ENCODE data around the gene C15orf61. TPM values are rescaled to one million over a fixed set of nuclear protein-coding genes. Genes with fewer than 3 reads are reported as not detected.
A peak's percentile ranks its signal among the peaks of the same experiment; 100 is the strongest.

The C15orf61 gene
- 1 to 10 TPM; 3.5 to 3.8 TPM for total RNA-seq

DNA sequence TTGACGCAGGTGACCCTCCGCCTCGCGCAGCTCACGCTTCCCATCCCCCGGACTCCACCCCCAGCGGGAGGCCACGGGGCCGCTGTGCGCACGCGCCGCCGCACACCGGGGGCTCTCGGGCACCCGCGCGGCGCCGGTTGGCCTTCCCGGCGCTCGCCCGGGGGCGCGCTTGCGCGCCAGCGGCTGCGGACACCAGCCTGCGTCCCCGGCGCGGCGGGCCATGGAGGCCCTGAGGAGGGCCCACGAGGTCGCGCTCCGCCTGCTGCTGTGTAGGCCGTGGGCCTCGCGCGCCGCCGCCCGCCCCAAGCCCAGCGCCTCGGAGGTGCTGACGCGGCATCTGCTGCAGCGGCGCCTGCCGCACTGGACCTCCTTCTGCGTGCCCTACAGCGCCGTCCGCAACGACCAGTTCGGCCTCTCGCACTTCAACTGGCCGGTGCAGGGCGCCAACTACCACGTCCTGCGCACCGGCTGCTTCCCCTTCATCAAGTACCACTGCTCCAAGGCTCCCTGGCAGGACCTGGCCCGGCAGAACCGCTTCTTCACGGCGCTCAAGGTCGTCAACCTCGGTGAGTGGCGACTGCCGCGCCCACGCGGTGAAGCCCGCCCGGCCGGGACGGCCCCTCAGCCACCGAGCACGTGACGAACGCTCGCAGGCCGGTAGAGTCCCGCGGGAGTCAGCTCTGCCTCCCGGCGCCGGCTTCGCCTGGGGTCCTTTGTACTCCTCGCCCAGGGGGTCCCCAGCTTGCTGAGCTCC, at the start of gene C15orf61:
Gene C15orf61, plus strand, starts transcription at position 103 of the 754 bp plus-strand sequence. Its CDS starts 118 bp downstream, at position 221.
- Mint-ChIP-seq H3K27me3 (no peaks in the 10 kb centered on the region), H3K4me3 (peak within 1 kb of the TSS; percentile 94), H3K4me1 (peaks cover 25% of the 10 kb centered on the region), H3K9me3 (ENCODE audit: low read depth) (no peaks in the 10 kb centered on the region), H3K27ac (peak within 1 kb of the TSS; percentile 91), H3K36me3 (peaks cover 3% of the 10 kb centered on the region)
- peak; percentile 87 for ATAC-seq
- peak; percentile 89 for DNase-seq
- CTCF ChIA-PET: interaction anchor here (1.2 to 1.5 kb wide), 4 partner anchors 10 to 574 kb away, joined by 3 to 4 read pairs (median 3); no protein-coding TSS in a partner anchor

DNA sequence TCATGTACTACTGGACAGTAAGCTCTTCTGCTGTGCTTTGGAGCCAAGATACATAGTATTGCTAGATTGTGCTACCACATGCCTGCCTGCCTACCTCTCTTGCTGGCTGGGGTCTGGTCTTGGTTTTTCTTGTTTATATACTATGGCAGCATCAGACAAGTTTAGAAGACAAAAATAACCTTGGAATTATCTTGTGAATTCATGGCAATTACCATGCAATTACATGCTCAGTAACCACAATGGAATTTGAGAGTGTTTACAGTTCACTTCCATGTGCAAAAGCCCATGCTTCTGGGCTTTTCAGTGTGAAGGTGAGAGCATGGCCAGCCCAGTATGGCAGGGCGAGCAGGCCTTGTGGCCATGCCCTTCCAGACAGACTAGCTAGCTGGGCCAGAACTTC, 48.0 kb upstream of the C15orf61 start:
- CTCF ChIA-PET: interaction anchor here (1.1 kb wide), 1 partner anchor 363 kb away, joined by 3 read pairs; no protein-coding TSS in a partner anchor
- Mint-ChIP-seq H3K9me3 (ENCODE audit: low read depth) (no peaks in the 10 kb centered on the region), H3K4me1 (no peaks in the 10 kb centered on the region), H3K27ac (no peak overlapping the region), H3K27me3 (no peaks in the 10 kb centered on the region), H3K36me3 (no peaks in the 10 kb centered on the region), H3K4me3 (no peak overlapping the region)
- no peak for ATAC-seq
- no peak for DNase-seq

DNA sequence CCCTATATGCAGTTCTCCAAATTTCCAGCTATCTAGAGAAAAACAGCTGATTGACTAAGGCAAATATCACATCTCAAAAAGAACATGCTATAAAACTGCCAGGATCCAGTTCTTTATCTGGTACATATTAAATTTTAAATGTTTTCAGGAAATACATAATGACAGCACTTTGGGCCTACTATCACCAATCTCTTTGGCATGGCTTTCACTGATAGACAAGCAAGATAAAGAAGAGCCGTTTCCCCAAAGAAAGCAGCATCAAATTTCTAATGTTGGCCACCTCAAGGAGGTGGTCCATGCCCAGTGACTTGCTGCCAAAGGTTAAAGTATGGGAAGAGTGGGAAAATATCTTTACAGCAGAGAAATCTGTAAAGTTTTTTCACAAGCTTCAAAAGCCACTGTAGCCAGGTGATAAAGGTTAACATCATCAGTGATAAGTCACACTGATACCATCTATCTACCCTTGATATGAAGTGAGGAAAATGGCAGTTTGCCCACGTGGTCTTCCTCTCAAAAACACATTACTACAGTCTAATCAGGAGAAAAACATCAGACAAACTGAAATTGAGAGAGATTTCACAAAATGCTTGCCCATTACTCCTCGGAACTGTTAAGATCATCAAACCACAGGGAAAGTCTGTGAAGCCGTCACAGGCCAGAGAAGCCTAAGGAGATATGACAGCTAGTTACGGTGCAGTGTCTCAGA, 46.4 kb upstream of the C15orf61 start:
- Mint-ChIP-seq H3K4me3 (no peak overlapping the region), H3K4me1 (no peaks in the 10 kb centered on the region), H3K27ac (no peak overlapping the region), H3K27me3 (peaks cover 3% of the 10 kb centered on the region), H3K36me3 (no peaks in the 10 kb centered on the region), H3K9me3 (ENCODE audit: low read depth) (no peaks in the 10 kb centered on the region)
- ATAC-seq: no peak
- DNase-seq: no peak
- CTCF ChIA-PET: no interaction called here

DNA sequence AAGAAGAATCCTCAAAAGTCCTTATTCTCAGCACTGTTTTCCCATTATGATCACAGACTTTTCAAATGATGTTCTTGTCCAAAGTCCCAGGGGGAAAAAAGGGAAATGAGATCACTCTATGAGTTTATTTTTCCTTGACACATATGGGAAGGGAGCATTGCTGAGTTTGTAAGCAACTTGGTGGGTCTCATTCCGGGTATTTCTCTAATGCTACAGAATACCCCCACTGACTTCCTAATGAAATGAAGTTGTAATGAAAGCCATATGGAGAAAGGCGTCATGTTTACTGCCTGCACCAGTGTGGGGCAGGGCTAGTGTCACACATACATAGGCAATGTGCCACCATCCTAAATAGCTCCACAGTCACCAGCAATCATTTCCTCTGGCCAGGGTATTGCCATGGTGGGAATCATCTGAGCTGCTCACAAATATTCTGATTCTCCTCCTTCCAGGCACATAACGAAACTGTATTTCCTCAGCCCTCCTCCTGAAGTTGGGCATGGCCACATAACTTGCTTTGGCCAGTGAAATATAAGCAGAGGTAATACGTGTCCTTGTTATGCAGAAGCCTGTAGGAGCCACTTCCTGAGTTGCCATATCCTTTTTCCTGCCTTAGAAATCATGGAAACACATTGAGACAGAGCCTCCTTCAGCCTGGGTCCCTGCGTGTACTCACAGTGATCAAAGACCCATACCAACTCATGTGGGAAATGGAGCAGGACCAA, 41.0 kb upstream of the C15orf61 start:
- H3K27ac Mint-ChIP-seq: no peak overlapping the region
- DNase-seq (no peak), ATAC-seq (no peak)
- H3K4me1 Mint-ChIP-seq: peaks cover 2% of the 10 kb centered on the region
- no peaks in the 10 kb centered on the region for H3K9me3 Mint-ChIP-seq (ENCODE audit: low read depth)
- CTCF ChIA-PET: no interaction called here
- peaks cover 6% of the 10 kb centered on the region for H3K27me3 Mint-ChIP-seq
- H3K36me3 Mint-ChIP-seq: no peaks in the 10 kb centered on the region
- H3K4me3 Mint-ChIP-seq: no peak overlapping the region

GRCh38 chr15:67480741-67481140, 40.2 kb upstream of the C15orf61 start:
- Mint-ChIP-seq H3K9me3 (ENCODE audit: low read depth) (no peaks in the 10 kb centered on the region), H3K4me1 (peaks cover 2% of the 10 kb centered on the region), H3K27me3 (peaks cover 6% of the 10 kb centered on the region), H3K4me3 (no peak overlapping the region), H3K27ac (no peak overlapping the region), H3K36me3 (no peaks in the 10 kb centered on the region)
- DNase-seq (no peak), ATAC-seq (no peak)
- CTCF ChIA-PET: no interaction called here

DNA sequence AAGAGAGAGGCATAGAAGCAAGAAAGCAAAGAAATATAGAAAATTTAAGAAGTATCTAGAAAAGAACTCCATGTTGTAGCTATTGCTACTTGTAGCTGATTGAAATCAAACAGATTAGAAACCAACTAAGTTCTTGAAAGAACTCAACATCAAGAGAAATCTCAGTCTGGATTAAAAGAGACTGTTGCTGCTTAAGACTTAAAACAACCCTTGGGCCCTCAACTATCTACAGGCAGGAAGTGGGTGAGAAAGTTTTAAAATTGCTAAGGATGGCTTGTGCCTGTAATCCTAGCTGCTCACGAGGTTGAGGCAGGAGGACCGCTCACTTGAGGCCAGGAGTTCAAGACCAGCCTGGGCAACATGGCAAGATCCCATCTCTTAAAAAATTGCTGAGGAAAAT, 39.3 kb upstream of the C15orf61 start:
- no peak overlapping the region for H3K27ac Mint-ChIP-seq
- H3K36me3 Mint-ChIP-seq: no peaks in the 10 kb centered on the region
- peaks cover 2% of the 10 kb centered on the region for H3K4me1 Mint-ChIP-seq
- H3K27me3 Mint-ChIP-seq: peaks cover 6% of the 10 kb centered on the region
- H3K4me3 Mint-ChIP-seq: no peak overlapping the region
- CTCF ChIA-PET: no interaction called here
- no peaks in the 10 kb centered on the region for H3K9me3 Mint-ChIP-seq (ENCODE audit: low read depth)
- ATAC-seq (no peak), DNase-seq (no peak)

DNA sequence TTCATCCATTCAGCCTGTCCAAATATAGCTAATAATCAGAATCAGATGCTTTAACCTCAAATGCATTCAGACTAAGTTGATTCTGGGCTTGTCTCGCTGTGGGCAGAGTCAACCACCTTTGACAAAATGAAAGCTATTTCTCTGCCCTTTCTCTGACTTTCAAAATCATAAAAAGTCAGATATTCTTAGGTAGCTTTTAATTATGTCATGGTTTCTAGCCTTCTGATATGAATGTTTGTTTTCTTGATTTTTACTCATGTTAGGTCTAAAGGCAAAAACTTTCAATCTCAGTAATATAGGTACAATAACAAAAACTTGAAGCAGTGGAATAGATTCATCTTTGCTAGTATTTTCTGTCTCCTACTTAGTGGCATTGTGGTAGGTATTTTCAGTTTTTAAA, 25.3 kb upstream of the C15orf61 start:
- Mint-ChIP-seq H3K4me1 (peaks cover 10% of the 10 kb centered on the region), H3K4me3 (no peak overlapping the region), H3K9me3 (ENCODE audit: low read depth) (no peaks in the 10 kb centered on the region), H3K27ac (no peak overlapping the region), H3K27me3 (no peaks in the 10 kb centered on the region), H3K36me3 (no peaks in the 10 kb centered on the region)
- DNase-seq (no peak), ATAC-seq (no peak)
- CTCF ChIA-PET: interaction anchor here (0.6 to 1.3 kb wide), 3 partner anchors 28 to 340 kb away, joined by 3 to 5 read pairs (median 3); no protein-coding TSS in a partner anchor

- Mint-ChIP-seq H3K27ac (no peak overlapping the region), H3K9me3 (ENCODE audit: low read depth) (no peaks in the 10 kb centered on the region), H3K27me3 (no peaks in the 10 kb centered on the region), H3K4me1 (peaks cover 7% of the 10 kb centered on the region), H3K36me3 (no peaks in the 10 kb centered on the region), H3K4me3 (no peak overlapping the region)
- DNase-seq: no peak
- CTCF ChIA-PET: interaction anchor here (1.0 to 2.5 kb wide), 6 partner anchors 18 to 336 kb away, joined by 3 to 16 read pairs (median 3); no protein-coding TSS in a partner anchor
- no peak for ATAC-seq
Observed at GRCh38 chr15:67501177-67501835, 19.6 kb upstream of the C15orf61 start.

DNA sequence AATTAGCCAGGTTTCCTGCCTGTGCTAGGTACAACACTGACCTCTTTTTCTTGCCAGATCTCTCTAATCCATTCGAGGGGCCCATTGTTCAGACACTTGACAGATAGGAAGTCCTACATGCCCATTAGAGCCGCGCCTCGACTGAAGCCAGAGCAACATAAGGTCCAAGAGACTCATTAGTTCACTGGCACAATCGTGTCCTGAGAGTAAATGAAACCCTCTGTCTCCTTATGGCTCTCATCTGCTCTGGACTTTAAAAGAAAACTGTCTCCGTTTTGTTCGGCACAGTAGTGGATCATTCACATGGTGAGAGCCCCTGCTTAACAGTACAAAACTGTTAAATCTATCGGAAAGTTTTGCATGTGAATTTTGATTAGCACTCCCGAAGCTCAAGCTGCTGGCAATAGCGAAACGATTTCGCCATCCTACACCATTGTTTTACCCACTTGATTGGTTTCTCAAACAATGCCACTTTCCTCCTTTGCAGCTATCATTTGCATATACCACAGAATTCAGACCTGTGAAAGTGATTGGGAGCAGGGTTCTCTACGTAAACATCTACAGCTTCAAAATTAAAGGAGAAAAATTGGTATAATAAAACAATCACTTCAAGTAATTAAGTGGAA, 19.0 kb upstream of the C15orf61 start:
- H3K9me3 Mint-ChIP-seq (ENCODE audit: low read depth): no peaks in the 10 kb centered on the region
- H3K27ac Mint-ChIP-seq: no peak overlapping the region
- CTCF ChIA-PET: interaction anchor here (1.0 to 2.5 kb wide), 5 partner anchors 18 to 335 kb away, joined by 3 to 16 read pairs (median 3); no protein-coding TSS in a partner anchor
- H3K36me3 Mint-ChIP-seq: no peaks in the 10 kb centered on the region
- no peak overlapping the region for H3K4me3 Mint-ChIP-seq
- ATAC-seq (no peak), DNase-seq (no peak)
- H3K27me3 Mint-ChIP-seq: no peaks in the 10 kb centered on the region
- H3K4me1 Mint-ChIP-seq: peaks cover 7% of the 10 kb centered on the region

DNA sequence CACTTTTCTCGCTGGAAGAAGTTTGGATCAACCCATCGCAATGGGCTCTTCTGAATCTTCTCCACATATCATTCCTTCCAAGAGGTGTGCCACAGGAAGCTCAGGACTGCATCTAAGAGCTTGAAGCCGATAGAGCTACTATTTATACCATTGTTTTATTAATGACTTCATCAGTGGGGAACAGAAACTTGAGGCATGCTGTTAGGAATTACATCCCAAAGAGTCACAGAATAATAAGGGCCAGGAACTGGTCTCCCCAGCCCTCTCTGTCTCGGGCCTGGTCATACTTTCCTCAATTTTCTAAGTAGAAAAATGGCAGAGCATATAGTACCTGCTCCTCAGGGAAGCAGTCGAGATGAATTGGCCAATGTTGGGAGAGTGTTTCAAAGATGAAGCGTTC, 16.9 kb upstream of the C15orf61 start:
- peaks cover 7% of the 10 kb centered on the region for H3K4me1 Mint-ChIP-seq
- no peak overlapping the region for H3K27ac Mint-ChIP-seq
- ATAC-seq (no peak), DNase-seq (no peak)
- CTCF ChIA-PET: interaction anchor here (0.8 kb wide), 1 partner anchor 22 kb away, joined by 3 read pairs; no protein-coding TSS in a partner anchor
- no peaks in the 10 kb centered on the region for H3K9me3 Mint-ChIP-seq (ENCODE audit: low read depth)
- H3K27me3 Mint-ChIP-seq: no peaks in the 10 kb centered on the region
- H3K4me3 Mint-ChIP-seq: no peak overlapping the region
- no peaks in the 10 kb centered on the region for H3K36me3 Mint-ChIP-seq

DNA sequence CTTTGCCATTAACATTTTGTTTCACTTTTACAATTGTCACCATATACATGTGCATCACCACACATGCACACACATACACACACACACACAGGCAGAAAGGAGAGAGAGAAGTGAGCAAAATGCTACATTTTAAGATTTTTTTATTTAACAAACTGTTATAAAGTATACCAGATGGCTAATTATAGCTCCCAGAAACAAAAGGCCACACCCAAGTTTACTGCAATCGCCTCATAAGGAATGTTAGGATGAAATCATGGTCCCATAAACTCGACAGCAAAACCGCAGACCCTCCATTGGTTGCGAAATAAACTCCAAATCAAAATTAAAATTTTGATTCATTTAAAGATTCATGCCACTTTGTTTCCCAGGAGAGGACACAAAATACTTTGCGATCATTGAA, 16.1 kb upstream of the C15orf61 start:
- Mint-ChIP-seq H3K4me3 (no peak overlapping the region), H3K36me3 (no peaks in the 10 kb centered on the region), H3K4me1 (peaks cover 7% of the 10 kb centered on the region), H3K27me3 (no peaks in the 10 kb centered on the region), H3K27ac (no peak overlapping the region), H3K9me3 (ENCODE audit: low read depth) (no peaks in the 10 kb centered on the region)
- DNase-seq (no peak), ATAC-seq (no peak)
- CTCF ChIA-PET: no interaction called here

DNA sequence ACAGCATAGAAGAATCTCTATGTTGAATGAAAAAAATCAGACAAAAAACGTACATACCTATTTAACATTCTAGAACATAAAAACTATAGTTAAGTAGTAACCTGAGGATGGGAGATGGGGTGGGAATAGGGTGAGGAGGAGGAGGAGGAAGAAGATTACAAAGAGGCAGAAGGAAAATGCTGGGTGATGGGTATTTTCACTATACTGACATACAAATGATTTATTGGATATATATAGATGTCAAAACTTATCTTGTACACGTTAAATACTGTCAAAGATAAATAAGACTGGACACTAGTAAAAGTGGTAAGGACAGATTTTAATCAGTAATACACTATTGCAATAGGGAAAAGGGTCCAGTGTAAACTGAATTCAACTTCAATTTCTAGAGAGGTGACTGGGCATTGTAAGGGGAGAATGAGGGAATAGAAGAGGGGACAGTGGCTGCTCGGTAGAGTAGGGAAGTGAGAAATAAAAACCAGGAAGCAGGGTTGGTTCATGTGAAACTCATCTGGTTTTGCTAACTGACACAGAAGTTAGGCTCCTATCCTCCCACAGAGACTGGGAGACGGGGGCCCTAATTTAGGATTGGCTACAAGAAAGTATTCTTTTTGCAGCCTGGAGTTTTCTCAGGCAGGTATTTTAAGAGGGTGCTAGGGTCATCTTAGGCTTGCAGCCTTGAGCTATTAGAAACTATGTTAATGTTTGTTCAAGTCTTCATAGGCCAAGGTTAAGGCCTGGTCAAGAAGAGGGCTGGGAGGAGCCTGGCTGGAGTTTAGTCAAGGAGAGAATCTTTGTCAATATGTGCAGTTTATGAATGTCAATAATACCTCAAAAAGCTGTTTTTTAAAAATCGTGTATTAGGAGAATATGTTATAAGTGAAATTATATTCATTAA, 15.0 kb upstream of the C15orf61 start:
- Mint-ChIP-seq H3K36me3 (no peaks in the 10 kb centered on the region), H3K4me3 (no peak overlapping the region), H3K27ac (no peak overlapping the region), H3K27me3 (no peaks in the 10 kb centered on the region), H3K4me1 (peaks cover 7% of the 10 kb centered on the region), H3K9me3 (ENCODE audit: low read depth) (no peaks in the 10 kb centered on the region)
- no peak for DNase-seq
- CTCF ChIA-PET: interaction anchor here (0.6 kb wide), 1 partner anchor 310 kb away, joined by 4 read pairs; no protein-coding TSS in a partner anchor
- no peak for ATAC-seq

Data from activated CD8-positive, alpha-beta memory T cell treated with anti-CD3 and anti-CD28 coated beads, Interleukin-2, amount 10 ng/mL, durations not matched to agents 7 days and 5 days (primary cell).